ENCODE results near the gene SMYD4.
A peak's percentile ranks its signal among the peaks of the same experiment; 100 is the strongest.

Gene SMYD4

GRCh38 chr17:1755827-1756262 is 73.9 kb downstream of the SMYD4 start:
- Histone ChIP-seq H3K9me3 (ENCODE audit: control insufficient read depth, insufficient read depth, low read length) (no peaks in the 10 kb centered on the region), H3K27ac (ENCODE audit: low read length) (no peak overlapping the region), H3K4me3 (ENCODE audit: low read length) (no peak overlapping the region), H3K36me3 (ENCODE audit: control insufficient read depth, insufficient read depth, low read length) (no peaks in the 10 kb centered on the region), H3K27me3 (ENCODE audit: control insufficient read depth, insufficient read depth, low read length) (no peaks in the 10 kb centered on the region), H3K4me1 (ENCODE audit: control insufficient read depth, insufficient read depth, low read length) (0 out of 2 replicates have a peak, but pooled peaks cover 3% of the 10 kb centered on the region)
- no CpG with 5 or more reads among the region's 17 CpGs for WGBS (ENCODE audit: insufficient coverage, insufficient read length)
- DNase-seq (ENCODE audit: low read depth, low spot score), result no peak

- no peaks in the 10 kb centered on the region for H3K27me3 ChIP-seq (ENCODE audit: control insufficient read depth, insufficient read depth, low read length)
- H3K4me3 ChIP-seq (ENCODE audit: low read length), result no peak overlapping the region
- 0 out of 2 replicates have a peak, but pooled peaks cover 3% of the 10 kb centered on the region for H3K4me1 ChIP-seq (ENCODE audit: control insufficient read depth, insufficient read depth, low read length)
- H3K27ac ChIP-seq (ENCODE audit: low read length), result no peak overlapping the region
- no CpG with 5 or more reads among the region's 20 CpGs for WGBS (ENCODE audit: insufficient coverage, insufficient read length)
- H3K9me3 ChIP-seq (ENCODE audit: control insufficient read depth, insufficient read depth, low read length), result no peaks in the 10 kb centered on the region
- DNase-seq (ENCODE audit: low read depth, low spot score), result no peak
- H3K36me3 ChIP-seq (ENCODE audit: control insufficient read depth, insufficient read depth, low read length), result no peaks in the 10 kb centered on the region
Measured at GRCh38 chr17:1755252-1755826, 74.4 kb downstream of the SMYD4 start.

- Histone ChIP-seq H3K27ac (ENCODE audit: low read length) (no peak overlapping the region), H3K36me3 (ENCODE audit: control insufficient read depth, insufficient read depth, low read length) (no peaks in the 10 kb centered on the region), H3K4me1 (ENCODE audit: control insufficient read depth, insufficient read depth, low read length) (0 out of 2 replicates have a peak, but pooled peaks cover 3% of the 10 kb centered on the region), H3K9me3 (ENCODE audit: control insufficient read depth, insufficient read depth, low read length) (no peaks in the 10 kb centered on the region), H3K27me3 (ENCODE audit: control insufficient read depth, insufficient read depth, low read length) (no peaks in the 10 kb centered on the region), H3K4me3 (ENCODE audit: low read length) (no peak overlapping the region)
- no peak for DNase-seq (ENCODE audit: low read depth, low spot score)
- no CpG with 5 or more reads among the region's 25 CpGs for WGBS (ENCODE audit: insufficient coverage, insufficient read length)
Measured at GRCh38 chr17:1754430-1755112, 75.1 kb downstream of the SMYD4 start.

- no peak for DNase-seq (ENCODE audit: low read depth, low spot score)
- Histone ChIP-seq H3K27ac (ENCODE audit: low read length) (no peak overlapping the region), H3K36me3 (ENCODE audit: control insufficient read depth, insufficient read depth, low read length) (no peaks in the 10 kb centered on the region), H3K27me3 (ENCODE audit: control insufficient read depth, insufficient read depth, low read length) (no peaks in the 10 kb centered on the region), H3K9me3 (ENCODE audit: control insufficient read depth, insufficient read depth, low read length) (no peaks in the 10 kb centered on the region), H3K4me3 (ENCODE audit: low read length) (no peak overlapping the region), H3K4me1 (ENCODE audit: control insufficient read depth, insufficient read depth, low read length) (0 out of 2 replicates have a peak, but pooled peaks cover 3% of the 10 kb centered on the region)
- WGBS (ENCODE audit: insufficient coverage, insufficient read length), result no CpG with 5 or more reads among the region's 23 CpGs
Measured at GRCh38 chr17:1753767-1754429, 75.8 kb downstream of the SMYD4 start.

- peak overlapping the region; percentile 6; the same call in 1 of the 2 replicates for H3K4me3 ChIP-seq (ENCODE audit: low read length)
- no peak for DNase-seq (ENCODE audit: low read depth, low spot score)
Measured at GRCh38 chr17:1752425-1753262, 77.1 kb downstream of the SMYD4 start.

GRCh38 chr17:1750628-1751027 is 79.1 kb downstream of the SMYD4 start:
- Histone ChIP-seq H3K4me3 (ENCODE audit: low read length) (no peak overlapping the region), H3K9me3 (ENCODE audit: control insufficient read depth, insufficient read depth, low read length) (no peaks in the 10 kb centered on the region), H3K36me3 (ENCODE audit: control insufficient read depth, insufficient read depth, low read length) (no peaks in the 10 kb centered on the region), H3K27me3 (ENCODE audit: control insufficient read depth, insufficient read depth, low read length) (no peaks in the 10 kb centered on the region), H3K4me1 (ENCODE audit: control insufficient read depth, insufficient read depth, low read length) (0 out of 2 replicates have a peak, but pooled peaks cover 3% of the 10 kb centered on the region), H3K27ac (ENCODE audit: low read length) (no peak overlapping the region)
- no peak for DNase-seq (ENCODE audit: low read depth, low spot score)
- no CpG with 5 or more reads among the region's 9 CpGs for WGBS (ENCODE audit: insufficient coverage, insufficient read length)

More at GRCh38 chr17:1752425-1753262, 77.1 kb downstream of the SMYD4 start:
- no CpG with 5 or more reads among the region's 18 CpGs for WGBS (ENCODE audit: insufficient coverage, insufficient read length)
- H3K4me1 ChIP-seq (ENCODE audit: control insufficient read depth, insufficient read depth, low read length), result 0 out of 2 replicates have a peak, but pooled peaks cover 3% of the 10 kb centered on the region
- no peaks in the 10 kb centered on the region for H3K9me3 ChIP-seq (ENCODE audit: control insufficient read depth, insufficient read depth, low read length)
- H3K36me3 ChIP-seq (ENCODE audit: control insufficient read depth, insufficient read depth, low read length), result no peaks in the 10 kb centered on the region
- no peak overlapping the region for H3K27ac ChIP-seq (ENCODE audit: low read length)
- no peaks in the 10 kb centered on the region for H3K27me3 ChIP-seq (ENCODE audit: control insufficient read depth, insufficient read depth, low read length)

GRCh38 chr17:1746975-1747543 is 82.6 kb downstream of the SMYD4 start:
- H3K27ac ChIP-seq (ENCODE audit: low read length), result no peak overlapping the region
- no peak for DNase-seq (ENCODE audit: low read depth, low spot score)
- WGBS (ENCODE audit: insufficient coverage, insufficient read length), result no CpG with 5 or more reads among the region's 22 CpGs

GRCh38 chr17:1745513-1746020 is 84.1 kb downstream of the SMYD4 start:
- no peaks in the 10 kb centered on the region for H3K9me3 ChIP-seq (ENCODE audit: control insufficient read depth, insufficient read depth, low read length)
- H3K27me3 ChIP-seq (ENCODE audit: control insufficient read depth, insufficient read depth, low read length), result no peaks in the 10 kb centered on the region
- H3K4me1 ChIP-seq (ENCODE audit: control insufficient read depth, insufficient read depth, low read length), result no peaks in the 10 kb centered on the region
- no peak for DNase-seq (ENCODE audit: low read depth, low spot score)
- no peak overlapping the region for H3K27ac ChIP-seq (ENCODE audit: low read length)
- WGBS (ENCODE audit: insufficient coverage, insufficient read length), result no CpG with 5 or more reads among the region's 12 CpGs
- no peak overlapping the region for H3K4me3 ChIP-seq (ENCODE audit: low read length)
- no peaks in the 10 kb centered on the region for H3K36me3 ChIP-seq (ENCODE audit: control insufficient read depth, insufficient read depth, low read length)

More at GRCh38 chr17:1746975-1747543, 82.6 kb downstream of the SMYD4 start:
- Histone ChIP-seq H3K36me3 (ENCODE audit: control insufficient read depth, insufficient read depth, low read length) (no peaks in the 10 kb centered on the region), H3K27me3 (ENCODE audit: control insufficient read depth, insufficient read depth, low read length) (no peaks in the 10 kb centered on the region), H3K9me3 (ENCODE audit: control insufficient read depth, insufficient read depth, low read length) (no peaks in the 10 kb centered on the region), H3K4me3 (ENCODE audit: low read length) (no peak overlapping the region), H3K4me1 (ENCODE audit: control insufficient read depth, insufficient read depth, low read length) (no peaks in the 10 kb centered on the region)

- H3K27ac ChIP-seq (ENCODE audit: low read length), result no peak overlapping the region
- no peaks in the 10 kb centered on the region for H3K4me1 ChIP-seq (ENCODE audit: control insufficient read depth, insufficient read depth, low read length)
- WGBS (ENCODE audit: insufficient coverage, insufficient read length), result no CpG with 5 or more reads among the region's 29 CpGs
- no peak overlapping the region for H3K4me3 ChIP-seq (ENCODE audit: low read length)
- H3K9me3 ChIP-seq (ENCODE audit: control insufficient read depth, insufficient read depth, low read length), result no peaks in the 10 kb centered on the region
- H3K36me3 ChIP-seq (ENCODE audit: control insufficient read depth, insufficient read depth, low read length), result no peaks in the 10 kb centered on the region
- DNase-seq (ENCODE audit: low read depth, low spot score), result no peak
- no peaks in the 10 kb centered on the region for H3K27me3 ChIP-seq (ENCODE audit: control insufficient read depth, insufficient read depth, low read length)
Measured at GRCh38 chr17:1744551-1745512, 84.9 kb downstream of the SMYD4 start.
